Upper lobe of left lung (tissue), 6 donors: ENCODE results near the gene SCAMP3. TPM values are rescaled to one million over a fixed set of nuclear protein-coding genes. Genes with fewer than 3 reads are reported as not detected.

ENCODE experiments used
- ATAC-seq, 2 donors: fragments of 200-7000 bp; cut with Tn5 transposase; one replicate each; pipeline ENCODE4 v1.9.1; 2022; ENCODE audit warnings: mild to moderate bottlenecking in 2 of 2, moderate library complexity in 2 of 2; ENCODE audit not compliant: low FRiP score in 2 of 2
- DNase-seq, 2 donors: peaks; one replicate each; pipeline ENCODE4 v3.0.0-alpha.2; 2019 to 2020
- H3K27ac ChIP-seq, 4 donors: fragments of 200-600 bp; sonication (generic); one replicate each; pipeline ENCODE4 v1.5.1; 2016 to 2019
- H3K27me3 ChIP-seq, 4 donors: fragments of 200-600 bp; sonication (generic); one replicate each; pipeline ENCODE4 v1.5.1; 2017 to 2019
- H3K36me3 ChIP-seq, 4 donors: fragments of 200-600 bp; sonication (generic); one replicate each; pipeline ENCODE4 v1.5.1; 2016 to 2019
- H3K4me1 ChIP-seq, 4 donors: fragments of 200-600 bp; sonication (generic); one replicate each; pipeline ENCODE4 v1.5.1; 2018 to 2019
- H3K4me3 ChIP-seq, 4 donors: fragments of 200-600 bp; sonication (generic); one replicate each; pipeline ENCODE4 v1.5.1; 2017 to 2019; ENCODE audit warnings: mild to moderate bottlenecking in 2 of 4, moderate library complexity in 1 of 4
- H3K9me3 ChIP-seq, 4 donors: fragments of 200-600 bp; sonication (generic); one replicate each; pipeline ENCODE4 v1.5.1; 2018 to 2019
- EP300 ChIP-seq, 4 donors: sonication (generic); formaldehyde crosslinking; IDR thresholded peaks; one replicate each; pipeline ENCODE4 v1.5.1; 2017; ENCODE audit warnings: antibody characterized with exemption in 4 of 4, control low read depth in 2 of 4
- POLR2A ChIP-seq, 4 donors: fragments of 450-650 bp; IDR thresholded peaks; one replicate each; pipeline ENCODE4 v1.5.1; 2016 to 2017; ENCODE audit warnings: antibody characterized with exemption in 4 of 4, mild to moderate bottlenecking in 2 of 4
- POLR2AphosphoS5 ChIP-seq, 2 donors: sonication (generic); formaldehyde crosslinking; IDR thresholded peaks; one replicate each; pipeline ENCODE4 v1.5.1; 2017; ENCODE audit warnings: antibody characterized with exemption in 2 of 2
- WGBS, 2 donors: methylation state at CpG; one replicate each; pipeline ENCODE4 v1.1.5; 2017 to 2018; 5-methylcytosine and 5-hydroxymethylcytosine counted together
- total RNA-seq, 6 donors: library from RNA; depleted of rRNA in 4 of 6; stranded (reverse); fragments of >200 nt in 4 of 6; gene quantifications; one replicate each; pipeline versions ENCODE4 v1.1.0 to v1.2.1, GENCODE V29; 2016 to 2021
- TF ChIP-seq, protein P1 (sequence below), 6 experiments: fragments of 450-650 bp in 4 of 6; fragments of 200-600 bp in 2 of 6; sonication (generic) in 2 of 6; IDR thresholded peaks; one replicate each; pipeline ENCODE4 v1.5.1; 2016 to 2019; ENCODE audit warnings: antibody characterized with exemption in 6 of 6
- donor health status: DM: no; HTN: no; CAD: no; lungs with moderate emphysema.
- donor health status: DM: no; HTN: yes; CAD: no; lungs with severe emphysema.

SCAMP3 gene
- total RNA-seq, 6 donors from 2014 or later: 61.5 to 96.1 (median 70.4) TPM

DNA sequence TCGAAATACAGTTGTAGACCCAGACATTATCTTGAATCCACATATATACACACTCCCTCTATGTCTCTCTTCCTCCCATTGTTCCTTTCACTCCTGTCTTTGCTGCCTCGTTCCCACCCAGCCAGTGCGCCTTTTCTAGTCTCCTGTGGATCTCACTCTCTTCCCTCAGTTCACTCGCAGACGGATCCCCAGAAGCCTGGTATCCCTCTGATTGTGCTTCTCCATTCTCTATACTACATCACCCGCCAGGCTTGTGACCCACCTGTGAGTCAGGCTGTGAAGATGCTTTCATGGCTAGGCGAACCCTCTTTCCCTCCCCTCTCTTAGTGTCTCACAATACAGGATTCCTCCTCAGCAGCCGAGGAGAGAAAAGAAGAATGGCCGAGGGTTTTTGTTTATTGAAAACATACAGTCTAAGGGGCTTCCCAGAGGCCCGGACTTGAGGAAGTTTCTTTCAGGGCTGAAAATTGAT lies 16.6 kb upstream of the SCAMP3 start:
- no peak for TF ChIP-seq EP300 (IDR thresholded peaks at IDR 0.05)
- no peak for TF ChIP-seq POLR2A (IDR thresholded peaks at IDR 0.05)
- TF ChIP-seq, protein P1, sequence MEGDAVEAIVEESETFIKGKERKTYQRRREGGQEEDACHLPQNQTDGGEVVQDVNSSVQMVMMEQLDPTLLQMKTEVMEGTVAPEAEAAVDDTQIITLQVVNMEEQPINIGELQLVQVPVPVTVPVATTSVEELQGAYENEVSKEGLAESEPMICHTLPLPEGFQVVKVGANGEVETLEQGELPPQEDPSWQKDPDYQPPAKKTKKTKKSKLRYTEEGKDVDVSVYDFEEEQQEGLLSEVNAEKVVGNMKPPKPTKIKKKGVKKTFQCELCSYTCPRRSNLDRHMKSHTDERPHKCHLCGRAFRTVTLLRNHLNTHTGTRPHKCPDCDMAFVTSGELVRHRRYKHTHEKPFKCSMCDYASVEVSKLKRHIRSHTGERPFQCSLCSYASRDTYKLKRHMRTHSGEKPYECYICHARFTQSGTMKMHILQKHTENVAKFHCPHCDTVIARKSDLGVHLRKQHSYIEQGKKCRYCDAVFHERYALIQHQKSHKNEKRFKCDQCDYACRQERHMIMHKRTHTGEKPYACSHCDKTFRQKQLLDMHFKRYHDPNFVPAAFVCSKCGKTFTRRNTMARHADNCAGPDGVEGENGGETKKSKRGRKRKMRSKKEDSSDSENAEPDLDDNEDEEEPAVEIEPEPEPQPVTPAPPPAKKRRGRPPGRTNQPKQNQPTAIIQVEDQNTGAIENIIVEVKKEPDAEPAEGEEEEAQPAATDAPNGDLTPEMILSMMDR (IDR thresholded peaks at IDR 0.05): no peak
- no peak for TF ChIP-seq POLR2AphosphoS5 (IDR thresholded peaks at IDR 0.05)
- Histone ChIP-seq H3K9me3 (no peaks in the 10 kb centered on the region), H3K4me3 (peak overlapping the region in 1 of 4 donors; percentile 73), H3K27ac (no peak overlapping the region), H3K36me3 (no peaks in the 10 kb centered on the region), H3K27me3 (no peaks in the 10 kb centered on the region), H3K4me1 (peaks cover 13 to 25% (median 18%) of the 10 kb centered on the region in 4 donors)
- 47 to 49% methylated on average over 10 of the region's 10 CpGs for WGBS, 2 donors
- DNase-seq (no peak), ATAC-seq (no peak)

DNA sequence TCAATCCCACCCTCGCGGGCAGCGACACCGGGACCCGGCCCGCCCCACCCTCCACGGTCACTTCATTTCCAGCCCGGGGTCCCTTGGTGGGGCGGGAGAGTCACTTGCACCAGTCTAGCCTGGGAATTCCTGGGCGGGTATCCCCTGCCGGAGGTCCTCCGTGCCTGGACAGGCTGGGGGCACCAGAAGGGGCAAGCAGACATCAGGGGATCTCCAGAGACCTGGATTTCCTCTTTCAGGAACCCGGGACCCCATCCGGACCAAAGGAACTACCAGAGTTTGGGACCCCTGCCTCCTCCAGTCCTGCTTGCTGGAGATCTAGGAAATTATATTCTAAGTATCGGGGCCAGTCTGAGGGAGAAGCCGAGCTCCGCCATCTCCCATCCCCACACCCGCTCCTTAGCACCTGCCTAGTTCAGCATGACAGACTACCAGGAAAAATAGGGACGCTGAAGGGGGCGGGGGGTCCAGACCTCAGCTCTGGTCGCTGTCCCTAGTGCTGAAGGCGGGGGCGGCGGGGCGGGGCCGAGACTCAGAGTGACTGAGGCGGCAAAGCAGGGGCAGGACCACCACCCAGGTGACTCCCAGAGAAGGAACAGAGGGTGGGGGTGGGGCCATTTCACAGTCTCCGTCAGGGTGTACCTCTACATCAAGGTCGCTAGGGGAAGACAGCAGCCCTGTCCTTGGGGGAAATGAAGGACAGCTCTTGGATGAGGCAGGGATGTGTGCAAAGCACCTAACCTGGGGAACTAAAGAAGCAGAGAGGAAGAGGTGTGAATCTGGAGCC lies 15.9 kb upstream of the SCAMP3 start:
- H3K36me3 ChIP-seq: no peaks in the 10 kb centered on the region
- ATAC-seq: peak; percentile 39 to 41
- H3K4me1 ChIP-seq: peaks cover 14 to 27% (median 19%) of the 10 kb centered on the region in 4 donors
- no peaks in the 10 kb centered on the region for H3K27me3 ChIP-seq
- H3K4me3 ChIP-seq: peak overlapping the region; percentile 67 to 88 (median 71)
- H3K9me3 ChIP-seq: no peaks in the 10 kb centered on the region
- DNase-seq: peak; percentile 61 to 93
- whole genome bisulfite sequencing, 2 donors: 2 to 3% methylated on average over 10 to 16 of the region's 29 CpGs
- no peak for TF ChIP-seq POLR2A (IDR thresholded peaks at IDR 0.05)
- TF ChIP-seq, protein P1 (IDR thresholded peaks at IDR 0.05): peak in 3 of 6 experiments; percentile 10 to 41 (median 13)
- H3K27ac ChIP-seq: peak overlapping the region in 3 of 4 donors; percentile 1 to 77 (median 64)

DNA sequence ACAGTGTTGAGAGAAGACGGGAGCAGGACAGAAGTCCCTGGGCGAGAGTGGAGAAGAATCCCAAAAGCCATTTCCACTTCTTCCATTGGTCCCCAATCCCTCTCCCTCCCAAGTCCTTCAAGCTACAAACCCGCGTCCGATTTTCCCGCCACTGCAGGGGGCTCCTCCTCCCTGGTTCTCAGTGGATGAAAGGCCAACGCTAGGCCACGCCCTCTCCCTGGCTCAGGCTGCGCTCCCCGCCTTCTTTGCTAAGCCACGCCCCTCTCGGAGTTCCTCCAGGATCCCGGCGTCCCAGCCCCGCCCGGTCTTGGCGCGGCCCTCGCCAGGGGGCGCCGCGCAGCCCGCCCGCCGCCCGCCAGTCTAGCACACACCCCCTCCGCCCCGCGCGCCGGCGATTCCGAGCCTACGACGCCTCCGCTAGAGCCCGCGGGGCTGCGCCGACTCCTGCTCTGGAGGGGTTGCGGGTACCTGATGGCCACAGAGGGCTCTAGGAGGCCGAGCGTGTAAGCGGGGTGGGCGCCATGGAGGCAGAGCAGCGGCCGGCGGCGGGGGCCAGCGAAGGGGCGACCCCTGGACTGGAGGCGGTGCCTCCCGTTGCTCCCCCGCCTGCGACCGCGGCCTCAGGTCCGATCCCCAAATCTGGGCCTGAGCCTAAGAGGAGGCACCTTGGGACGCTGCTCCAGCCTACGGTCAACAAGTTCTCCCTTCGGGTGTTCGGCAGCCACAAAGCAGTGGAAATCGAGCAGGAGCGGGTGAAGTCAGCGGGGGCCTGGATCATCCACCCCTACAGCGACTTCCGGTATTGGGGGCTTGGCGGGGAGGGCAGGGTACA lies 15.1 kb upstream of the SCAMP3 start, which contains the start of gene HCN3:
Gene HCN3, plus strand, starts transcription at position 394 of the 832 bp plus-strand sequence. Its CDS starts 128 bp downstream, at position 522.
- DNase-seq: peak; percentile 97 to 99
- peaks cover 17 to 34% (median 23%) of the 10 kb centered on the region in 4 donors for H3K4me1 ChIP-seq
- no peaks in the 10 kb centered on the region for H3K9me3 ChIP-seq
- peak; percentile 92 to 96 for ATAC-seq
- peak within 1 kb of the TSS in 3 of 4 donors; percentile 1 to 77 (median 64) for H3K27ac ChIP-seq
- no peaks in the 10 kb centered on the region for H3K36me3 ChIP-seq
- peak within 1 kb of the TSS; percentile 67 to 88 (median 71) for H3K4me3 ChIP-seq
- WGBS, 2 donors: 2% methylated on average over 18 to 59 of the region's 68 CpGs
- TF ChIP-seq, protein P1 (IDR thresholded peaks at IDR 0.05): peak; percentile 53 to 89 (median 80)
- peak; percentile 17 to 33 for TF ChIP-seq POLR2AphosphoS5 (IDR thresholded peaks at IDR 0.05)
- no peak for TF ChIP-seq POLR2A (IDR thresholded peaks at IDR 0.05)
- TF ChIP-seq EP300 (IDR thresholded peaks at IDR 0.05): no peak
- no peaks in the 10 kb centered on the region for H3K27me3 ChIP-seq

DNA sequence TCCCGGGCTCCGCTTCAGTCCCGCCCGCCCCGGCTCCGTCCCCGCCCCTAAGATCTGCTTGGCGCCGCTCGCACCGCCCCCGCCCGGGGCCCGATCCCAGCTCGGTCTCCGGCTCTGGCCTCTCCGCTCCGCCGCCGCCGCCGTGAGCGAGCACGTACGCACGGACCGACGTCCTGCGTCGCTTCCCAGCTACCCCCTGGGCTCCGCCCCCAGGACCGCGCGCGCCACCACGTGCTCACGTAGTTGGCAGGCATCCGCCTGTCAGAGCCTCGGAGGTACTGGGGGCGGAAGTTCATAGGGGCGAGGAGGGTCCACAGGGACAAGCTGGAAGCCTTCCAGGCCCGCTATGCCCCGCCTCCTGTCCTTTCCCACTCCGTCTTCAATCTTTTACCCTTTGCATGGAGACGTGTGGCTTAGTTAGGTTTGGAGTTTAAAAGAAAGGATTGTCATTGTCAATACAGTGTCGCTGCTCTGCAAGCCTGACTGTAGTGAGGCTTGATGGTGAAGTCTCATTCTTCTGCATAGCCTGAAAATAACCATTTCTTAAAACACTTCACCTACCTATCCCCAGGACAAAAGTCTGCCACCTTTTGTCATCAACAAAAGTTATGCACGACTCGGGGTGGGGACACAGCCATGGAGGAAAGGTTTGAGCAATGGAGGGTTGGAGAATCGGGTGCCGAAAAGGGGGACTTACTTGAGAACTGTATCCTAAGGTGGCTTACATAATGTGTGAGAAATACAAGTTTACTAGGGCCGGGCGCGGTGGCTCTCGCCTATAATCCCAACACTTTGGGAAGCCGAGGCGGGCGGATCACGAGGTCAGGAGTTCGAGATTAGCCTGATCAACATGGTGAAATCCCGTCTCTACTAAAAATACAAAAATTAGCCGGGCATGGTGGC lies 11.4 kb upstream of the SCAMP3 start, which contains the start of gene CLK2:
Gene CLK2, minus strand, starts transcription at position 162 of the 903 bp plus-strand sequence. CDS start 2,527 bp downstream, outside the sequence.
- ATAC-seq (peak; percentile 94 to 95), DNase-seq (peak; percentile 96 to 100)
- Histone ChIP-seq H3K9me3 (no peaks in the 10 kb centered on the region), H3K27me3 (no peaks in the 10 kb centered on the region), H3K36me3 (peaks cover 16 to 25% (median 22%) of the 10 kb centered on the region in 4 donors), H3K4me3 (peak within 1 kb of the TSS; percentile 64 to 99 (median 88)), H3K27ac (peak within 1 kb of the TSS; percentile 94 to 99 (median 97)), H3K4me1 (peaks cover 28 to 47% (median 31%) of the 10 kb centered on the region in 4 donors)
- 31 to 36% methylated on average over 20 to 29 of the region's 61 CpGs for WGBS, 2 donors
- TF ChIP-seq EP300 (IDR thresholded peaks at IDR 0.05) (peak in 1 of 4 donors; percentile 53), POLR2A (IDR thresholded peaks at IDR 0.05) (peak in 3 of 4 donors; percentile 27 to 91 (median 48)), POLR2AphosphoS5 (IDR thresholded peaks at IDR 0.05) (peak; percentile 96 to 97)
- TF ChIP-seq, protein P1 (IDR thresholded peaks at IDR 0.05): peak in 2 of 6 experiments; percentile 8
